Esophagus squamous epithelium (tissue), 5 donors: ENCODE data around the gene KLHL35. TPM values are rescaled to one million over a fixed set of nuclear protein-coding genes. Genes with fewer than 3 reads are reported as not detected.
A peak's percentile ranks its signal among the peaks of the same experiment; 100 is the strongest.

ENCODE experiments used
- DNase-seq: peaks from one replicate; lab custom pipeline; 2025; lab: John Stamatoyannopoulos, UW
- H3K27ac ChIP-seq, 4 donors: fragments of 200-600 bp; sonication (generic); one replicate each; pipeline ENCODE4 v1.5.1; 2016 to 2019; ENCODE audit warnings: mild to moderate bottlenecking in 1 of 4
- H3K27me3 ChIP-seq, 4 donors: fragments of 200-600 bp; sonication (generic); 1 replicate in 3 of 4; 2 replicates in 1 of 4; pipeline versions ENCODE4 v1.5.1 to v1.6.0; 2017 to 2021; ENCODE audit warnings: antibody characterized with exemption in 1 of 4
- H3K36me3 ChIP-seq, 3 donors: fragments of 200-600 bp; sonication (generic); one replicate each; pipeline ENCODE4 v1.5.1; 2016 to 2019
- H3K4me1 ChIP-seq, 3 donors: fragments of 200-600 bp; sonication (generic); one replicate each; pipeline ENCODE4 v1.5.1; 2017 to 2019
- H3K4me3 ChIP-seq, 4 donors: fragments of 200-600 bp; sonication (generic); 1 replicate in 3 of 4; 2 replicates in 1 of 4; pipeline ENCODE4 v1.5.1; 2016 to 2019; ENCODE audit warnings: mild to moderate bottlenecking in 2 of 4, moderate library complexity in 1 of 4
- H3K9me3 ChIP-seq, 3 donors: fragments of 200-600 bp; sonication (generic); one replicate each; pipeline ENCODE4 v1.5.1; 2016 to 2019
- CTCF ChIP-seq, 6 experiments: fragments of 450-650 bp in 4 of 6; fragments of 200-600 bp in 2 of 6; sonication (generic) in 2 of 6; IDR thresholded peaks; one replicate each; pipeline ENCODE4 v1.5.1; 2016 to 2019; ENCODE audit warnings: antibody characterized with exemption in 6 of 6, mild to moderate bottlenecking in 4 of 6, moderate library complexity in 4 of 6
- POLR2A ChIP-seq, 4 donors: fragments of 450-650 bp; IDR thresholded peaks; one replicate each; pipeline ENCODE4 v1.6.1; 2017; ENCODE audit warnings: antibody characterized with exemption in 4 of 4, mild to moderate bottlenecking in 4 of 4, moderate library complexity in 3 of 4
- WGBS, 2 donors: methylation state at CpG; one replicate each; pipeline ENCODE4 v1.1.5; 2018; 5-methylcytosine and 5-hydroxymethylcytosine counted together
- intact Hi-C: fragments of 100-400 bp; cut with DNase I; formaldehyde crosslinking; loops from one replicate; pipeline ENCODE4 v1.15.0; 2022
- total RNA-seq, 4 donors: library from RNA; depleted of rRNA; stranded (reverse); fragments of >200 nt; gene quantifications; one replicate each; pipeline ENCODE4 v1.1.0, GENCODE V29; 2016
- donor health status: DM: yes; HTN: yes; CAD: no.

Gene KLHL35
- total RNA-seq, 4 donors from 2014 or later: 0.62 to 0.95 (median 0.91) TPM; not detected in 1

GRCh38 chr11:75389925-75390324 lies 43.1 kb downstream of the KLHL35 start:
- no peak for DNase-seq
- WGBS, 2 donors: 82 to 89% methylated on average over 7 of the region's 7 CpGs
- no peak overlapping the region for H3K4me3 ChIP-seq
- TF ChIP-seq CTCF (IDR thresholded peaks at IDR 0.05) (no peak), POLR2A (IDR thresholded peaks at IDR 0.05) (no peak)
- H3K27me3 ChIP-seq: peaks cover 0 to 32% (median 0%) of the 10 kb centered on the region in 4 donors
- peaks cover 0 to 13% (median 4%) of the 10 kb centered on the region in 3 donors for H3K4me1 ChIP-seq
- no peaks in the 10 kb centered on the region for H3K36me3 ChIP-seq
- intact Hi-C loops: loop anchor here (5.0 to 10.0 kb wide), 2 partner anchors 65 to 142 kb away; no protein-coding TSS in a partner anchor
- H3K9me3 ChIP-seq: no peaks in the 10 kb centered on the region
- H3K27ac ChIP-seq: no peak overlapping the region

- H3K27me3 ChIP-seq: peaks cover 0 to 32% (median 0%) of the 10 kb centered on the region in 4 donors
- intact Hi-C loops: loop anchor here (10.0 kb wide), 1 partner anchor 64 kb away; no protein-coding TSS in a partner anchor
- no peaks in the 10 kb centered on the region for H3K36me3 ChIP-seq
- WGBS, 2 donors: 45 to 56% methylated on average over 10 to 11 of the region's 11 CpGs
- TF ChIP-seq POLR2A (IDR thresholded peaks at IDR 0.05) (no peak), CTCF (IDR thresholded peaks at IDR 0.05) (no peak)
- no peak overlapping the region for H3K4me3 ChIP-seq
- no peak overlapping the region for H3K27ac ChIP-seq
- peaks cover 0 to 18% (median 4%) of the 10 kb centered on the region in 3 donors for H3K4me1 ChIP-seq
- no peaks in the 10 kb centered on the region for H3K9me3 ChIP-seq
- no peak for DNase-seq
Measured at GRCh38 chr11:75389276-75389605, 43.8 kb downstream of the KLHL35 start.

- Histone ChIP-seq H3K36me3 (no peaks in the 10 kb centered on the region), H3K27ac (peak overlapping the region; percentile 9 to 54 (median 28)), H3K27me3 (peaks cover 0 to 32% (median 0%) of the 10 kb centered on the region in 4 donors), H3K4me3 (no peak overlapping the region), H3K4me1 (peaks cover 0 to 22% (median 4%) of the 10 kb centered on the region in 3 donors), H3K9me3 (no peaks in the 10 kb centered on the region)
- intact Hi-C loops: loop anchor here (10.0 kb wide), 1 partner anchor 64 kb away; no protein-coding TSS in a partner anchor
- DNase-seq: no peak
- TF ChIP-seq POLR2A (IDR thresholded peaks at IDR 0.05) (no peak), CTCF (IDR thresholded peaks at IDR 0.05) (peak; percentile 55 to 85 (median 81))
- WGBS, 2 donors: 22 to 24% methylated on average over 9 of the region's 9 CpGs
Measured at GRCh38 chr11:75388386-75389275, 44.4 kb downstream of the KLHL35 start.

GRCh38 chr11:75387736-75388294 lies 45.2 kb downstream of the KLHL35 start:
- no peak for DNase-seq
- Histone ChIP-seq H3K27me3 (peaks cover 0 to 32% (median 0%) of the 10 kb centered on the region in 4 donors), H3K27ac (no peak overlapping the region), H3K4me3 (no peak overlapping the region), H3K9me3 (no peaks in the 10 kb centered on the region), H3K4me1 (peaks cover 0 to 25% (median 4%) of the 10 kb centered on the region in 3 donors), H3K36me3 (no peaks in the 10 kb centered on the region)
- intact Hi-C loops: loop anchor here (10.0 kb wide), 1 partner anchor 63 kb away; no protein-coding TSS in a partner anchor
- TF ChIP-seq CTCF (IDR thresholded peaks at IDR 0.05) (no peak), POLR2A (IDR thresholded peaks at IDR 0.05) (no peak)
- 50 to 57% methylated on average over 3 of the region's 3 CpGs for WGBS, 2 donors
